ENCODE data around the gene RELT.

Gene RELT

DNA sequence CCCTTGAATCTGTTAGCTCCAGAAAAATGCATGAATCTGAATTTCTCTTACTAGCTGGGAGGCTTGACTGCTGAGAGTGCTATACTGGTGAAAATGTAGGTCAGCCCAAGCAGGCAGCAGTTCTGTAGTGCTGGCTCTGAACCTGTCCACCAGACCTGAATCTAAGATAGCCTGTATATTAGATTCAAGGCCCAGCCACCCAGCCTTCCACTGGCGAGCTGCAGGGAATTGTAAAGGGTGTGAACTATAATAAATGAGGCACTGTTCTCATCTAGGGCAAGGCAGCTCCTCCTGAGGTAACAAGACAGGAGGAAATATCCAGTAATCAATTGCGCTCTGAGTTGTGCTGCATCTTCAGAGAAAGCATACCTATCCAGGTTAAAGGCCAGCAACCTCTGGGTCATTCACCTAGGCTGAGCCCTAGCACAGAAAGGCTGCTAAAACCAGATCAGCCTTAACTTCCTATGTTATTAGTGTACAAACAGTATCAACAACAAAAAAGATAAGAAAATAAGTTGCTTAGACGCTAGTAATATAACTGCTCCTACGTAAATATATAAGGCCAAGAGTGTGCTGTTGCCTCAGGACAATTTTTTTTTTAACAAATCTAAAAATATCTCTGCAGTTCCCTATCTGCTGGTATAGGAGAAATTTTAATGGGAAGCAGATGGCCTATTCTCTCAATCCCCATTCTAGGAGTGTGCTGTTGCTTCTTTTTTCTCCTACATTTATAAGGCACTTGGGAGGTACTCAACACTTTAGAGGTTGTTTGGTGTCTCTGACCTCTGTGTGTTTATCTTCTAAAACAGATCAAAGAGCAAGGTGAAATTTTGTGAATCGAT lies 63.0 kb downstream of the RELT start:
- no peak for DNase-seq

DNA sequence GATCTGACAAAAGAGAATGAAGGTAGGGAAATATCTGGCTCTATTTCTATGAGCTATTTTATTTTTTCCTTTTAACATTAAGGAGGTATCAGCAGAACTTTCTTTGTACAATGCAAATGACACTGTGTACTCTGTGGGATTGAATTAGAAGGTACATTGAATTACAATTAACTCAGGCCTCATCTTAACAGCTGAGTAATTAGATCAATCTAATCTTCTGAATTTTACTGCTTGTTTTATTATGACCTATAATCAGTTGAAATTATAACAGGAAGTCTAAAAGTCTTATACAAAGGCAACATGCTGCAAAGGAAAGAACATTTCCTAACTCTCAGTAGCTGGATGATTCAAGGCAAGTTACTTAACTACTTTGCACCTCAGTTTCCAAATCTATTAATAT lies 69.8 kb downstream of the RELT start:
- DNase-seq: no peak

DNA sequence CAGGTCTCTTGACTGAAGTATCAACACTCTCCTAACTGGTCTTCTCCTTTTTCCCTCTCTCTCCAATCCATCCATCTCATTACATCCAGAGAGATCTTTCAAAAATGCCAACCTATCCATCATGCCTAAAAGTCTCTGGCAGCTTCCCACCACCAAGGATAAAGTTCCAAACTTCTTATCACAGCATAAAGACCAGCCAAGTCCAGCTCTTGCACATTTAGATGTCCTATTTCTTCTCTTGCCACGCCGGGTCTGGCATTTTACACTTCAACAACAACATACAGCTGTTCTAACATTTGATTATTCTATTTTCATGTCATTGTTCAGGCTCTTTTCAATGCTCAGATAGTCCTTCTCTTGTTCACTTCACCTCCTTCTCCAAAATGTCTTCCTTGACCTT lies 70.6 kb downstream of the RELT start:
- no peak for DNase-seq

Measured in NCI-H2029 treated with DMSO at 0.1 percent for 48 hours (cell line).